IMR-90 (cell line): Measurements from ENCODE around the gene TM2D3. TPM values are rescaled to one million over a fixed set of nuclear protein-coding genes. Genes with fewer than 3 reads are reported as not detected.

ENCODE experiments used
- ATAC-seq: fragments of 200-7000 bp; cut with Tn5 transposase; 2 replicates; pipeline ENCODE4 v1.9.1; 2020; ENCODE audit warnings: low read depth, mild to moderate bottlenecking, moderate library complexity
- BruUV-seq: library from RNA; stranded (reverse); fragments of 400-500 nt; replicated peaks from 2 replicates; lab custom pipeline; 2021; lab: Mats Ljungman, UMichigan
- CTCF ChIA-PET: fragments of 300-600 bp; formaldehyde crosslinking; extraction: SDS; loops from one replicate; lab custom pipeline; 2021; ENCODE audit warnings: antibody characterized with exemption; lab: Yijun Ruan, JAX
- POLR2A ChIA-PET: fragments of 300-600 bp; sonication (Branson Sonifier 250); formaldehyde crosslinking; loops from one replicate; lab custom pipeline; 2022; ENCODE audit warnings: antibody characterized with exemption; ENCODE audit not compliant: unreplicated experiment; lab: Charles Lee
- DNase-seq: peaks from one replicate; pipeline ENCODE4 v3.0.0; 2013
- H2AFZ ChIP-seq: replicated peaks from 2 replicates; pipeline ENCODE3; 2013; ENCODE audit warnings: low read length, mild to moderate bottlenecking; ENCODE audit not compliant: poor library complexity
- H2AK5ac ChIP-seq: 2 replicates; pipeline ENCODE4 v1.6.1; 2013; ENCODE audit warnings: low read depth, low read length, inconsistent platforms
- H2AK9ac ChIP-seq: replicated peaks from 2 replicates; pipeline ENCODE3; 2013; ENCODE audit warnings: mild to moderate bottlenecking, low read depth, low read length, moderate library complexity; ENCODE audit not compliant: poor library complexity
- H2BK120ac ChIP-seq: 2 replicates; pipeline ENCODE4 v1.6.1; 2013; ENCODE audit warnings: low read depth, low read length, inconsistent platforms
- H2BK15ac ChIP-seq: 3 replicates; pipeline ENCODE4 v1.6.1; 2013; ENCODE audit warnings: low read depth, low read length, inconsistent platforms
- H2BK20ac ChIP-seq: 2 replicates; pipeline ENCODE4 v1.6.1; 2013; ENCODE audit warnings: low read depth, mild to moderate bottlenecking, inconsistent platforms, low read length, moderate library complexity
- H2BK5ac ChIP-seq: 2 replicates; pipeline ENCODE4 v1.6.1; 2013; ENCODE audit warnings: mild to moderate bottlenecking, low read depth, low read length, inconsistent platforms; ENCODE audit not compliant: poor library complexity, severe bottlenecking
- H3K14ac ChIP-seq: replicated peaks from 2 replicates; pipeline ENCODE4 v1.6.1; 2013; ENCODE audit warnings: low read depth, low read length, inconsistent platforms
- H3K18ac ChIP-seq: 2 replicates; pipeline ENCODE4 v1.6.1; 2013; ENCODE audit warnings: low read depth, low read length, control low read depth
- H3K23ac ChIP-seq: 2 replicates; pipeline ENCODE4 v1.6.1; 2013; ENCODE audit warnings: low read depth, low read length, inconsistent platforms
- H3K27ac ChIP-seq: 2 replicates; pipeline ENCODE4 v1.5.1; 2013; ENCODE audit warnings: mild to moderate bottlenecking, control low read depth, low read length; ENCODE audit not compliant: insufficient read depth
- H3K27me3 ChIP-seq: 2 replicates; pipeline ENCODE4 v1.6.1; 2013; ENCODE audit warnings: low read length; ENCODE audit not compliant: control insufficient read depth, insufficient read depth
- H3K36me3 ChIP-seq: 2 replicates; pipeline ENCODE4 v1.6.1; 2013; ENCODE audit warnings: low read length, mixed read lengths; ENCODE audit not compliant: control insufficient read depth, insufficient read depth
- H3K4ac ChIP-seq: 2 replicates; pipeline ENCODE4 v1.6.1; 2013; ENCODE audit warnings: low read depth, low read length, inconsistent platforms
- H3K4me1 ChIP-seq: 2 replicates; pipeline ENCODE4 v1.6.1; 2013; ENCODE audit warnings: low read length, mixed read lengths; ENCODE audit not compliant: control insufficient read depth, insufficient read depth
- H3K4me2 ChIP-seq: 2 replicates; pipeline ENCODE4 v1.6.1; 2013; ENCODE audit warnings: low read depth, mild to moderate bottlenecking, control low read depth, low read length, moderate library complexity
- H3K4me3 ChIP-seq: 2 replicates; pipeline ENCODE4 v1.5.1; 2013; ENCODE audit warnings: low read depth, mild to moderate bottlenecking, control low read depth, low read length, moderate library complexity; ENCODE audit not compliant: insufficient read depth
- H3K56ac ChIP-seq: 2 replicates; pipeline ENCODE4 v1.6.1; 2013; ENCODE audit warnings: low read length, inconsistent platforms; ENCODE audit not compliant: insufficient read depth; ENCODE audit errors: extremely low read depth
- H3K79me1 ChIP-seq, 2 experiments: 2 replicates each; pipeline ENCODE4 v1.6.1; 2013; ENCODE audit warnings: low read length in 2 of 2, inconsistent platforms in 1 of 2, low read depth in 1 of 2
- H3K9ac ChIP-seq: 2 replicates; pipeline ENCODE4 v1.6.1; 2013; ENCODE audit warnings: low read depth, low read length, control low read depth
- H3K9me1 ChIP-seq: 2 replicates; pipeline ENCODE4 v1.6.1; 2013; ENCODE audit warnings: low read length, inconsistent platforms; ENCODE audit not compliant: insufficient read depth
- H3K9me3 ChIP-seq: 2 replicates; pipeline ENCODE4 v1.6.1; 2013; ENCODE audit warnings: low read length; ENCODE audit not compliant: control insufficient read depth, insufficient read depth
- H4K20me1 ChIP-seq: 2 replicates; pipeline ENCODE4 v1.6.1; 2013; ENCODE audit warnings: low read length, inconsistent platforms; ENCODE audit not compliant: insufficient read depth
- H4K5ac ChIP-seq: 2 replicates; pipeline ENCODE4 v1.6.1; 2013; ENCODE audit warnings: mild to moderate bottlenecking, low read depth, low read length, control low read depth
- H4K8ac ChIP-seq, 2 experiments: 2 replicates each; pipeline ENCODE4 v1.6.1; 2013; ENCODE audit warnings: low read depth in 2 of 2, low read length in 2 of 2, control low read depth in 1 of 2, inconsistent platforms in 1 of 2
- H4K91ac ChIP-seq: 2 replicates; pipeline ENCODE4 v1.6.1; 2013; ENCODE audit warnings: low read depth, low read length, inconsistent platforms; ENCODE audit not compliant: insufficient read depth
- BHLHE40 ChIP-seq: fragments of 150-350 bp; IDR thresholded peaks from 2 replicates; pipeline ENCODE4 v1.6.1; 2016; ENCODE audit warnings: mild to moderate bottlenecking, low read depth, low read length
- CEBPB ChIP-seq: IDR thresholded peaks from 2 replicates; pipeline ENCODE4 v1.6.1; 2012; ENCODE audit warnings: low read depth, low read length, improper control_type of control experiment
- FOS ChIP-seq: fragments of 150-350 bp; IDR thresholded peaks from 2 replicates; pipeline ENCODE4 v1.6.1; 2016; ENCODE audit warnings: low read depth, low read length
- MAFK ChIP-seq: IDR thresholded peaks from 2 replicates; pipeline ENCODE4 v1.6.1; 2012; ENCODE audit warnings: low read depth, low read length, improper control_type of control experiment
- MXI1 ChIP-seq: IDR thresholded peaks from 2 replicates; pipeline ENCODE4 v1.6.1; 2012; ENCODE audit warnings: low read depth, mild to moderate bottlenecking, low read length, moderate library complexity, borderline replicate concordance
- POLR2A ChIP-seq: IDR thresholded peaks from 2 replicates; pipeline ENCODE4 v1.6.1; 2012; ENCODE audit warnings: mild to moderate bottlenecking, low read depth, low read length
- RAD21 ChIP-seq: IDR thresholded peaks from 2 replicates; pipeline ENCODE4 v1.6.1; 2012; ENCODE audit warnings: low read length, improper control_type of control experiment
- RFX5 ChIP-seq: IDR thresholded peaks from 2 replicates; pipeline ENCODE4 v1.8.0; 2012; ENCODE audit warnings: low read depth, mild to moderate bottlenecking, low read length, moderate library complexity
- SMC3 ChIP-seq: fragments of 150-350 bp; IDR thresholded peaks from 2 replicates; pipeline ENCODE4 v1.6.1; 2016; ENCODE audit warnings: low read depth, mild to moderate bottlenecking, antibody characterized with exemption, low read length, moderate library complexity
- WGBS, 2 experiments: methylation state at CpG; one replicate each; pipeline versions ENCODE4 v1.1.5 to v1.1.7; 2013; ENCODE audit warnings: missing lambda C conversion rate in 2 of 2; ENCODE audit not compliant: insufficient read length in 1 of 2; ENCODE audit errors: extremely low coverage in 2 of 2; 5-methylcytosine and 5-hydroxymethylcytosine counted together
- dilution Hi-C: fragments of 300-500 bp; cut with HindIII; formaldehyde crosslinking; loops from one replicate; pipeline ENCODE4 v1.14.3; 2018; ENCODE audit warnings: low sequenced_read_pairs; ENCODE audit not compliant: unreplicated experiment
- in situ Hi-C: fragments of 300-500 bp; cut with MboI; formaldehyde crosslinking; loops from 3 replicates; pipeline ENCODE4 v1.14.3; 2019; ENCODE audit warnings: low sequenced_read_pairs, inconsistent platforms, mixed read lengths
- intact Hi-C: fragments of 100-400 bp; cut with micrococcal nuclease; formaldehyde crosslinking; loops from 2 replicates; pipeline ENCODE4 v1.10.0; 2022
- polyA plus RNA-seq, 3 experiments: library from polyadenylated mRNA; depleted of rRNA; stranded (reverse); fragments of >200 nt; gene quantifications; 2 replicates each; pipeline ENCODE4 v1.2.3, GENCODE V29; 2012; ENCODE audit warnings: low replicate concordance in 1 of 3
- total RNA-seq: library from RNA; depleted of rRNA; stranded (reverse); fragments of >200 nt; gene quantifications from 2 replicates; pipeline ENCODE4 v1.2.3, GENCODE V29; 2012
- TF ChIP-seq, protein P1 (sequence below): fragments of 150-350 bp; IDR thresholded peaks from 2 replicates; pipeline ENCODE4 v1.6.1; 2016; ENCODE audit warnings: low read depth, mild to moderate bottlenecking, low read length, moderate library complexity, borderline replicate concordance
- TF ChIP-seq, protein P2 (sequence below): fragments of 150-350 bp; IDR thresholded peaks from 2 replicates; pipeline ENCODE4 v1.6.1; 2017; ENCODE audit warnings: mild to moderate bottlenecking, antibody characterized with exemption, low read length, low read depth

TM2D3 gene
- total and polyA plus RNA-seq, 2 of the 4 experiments (the other 2 are of a cell fraction) = 27.4 to 34.5 TPM

DNA sequence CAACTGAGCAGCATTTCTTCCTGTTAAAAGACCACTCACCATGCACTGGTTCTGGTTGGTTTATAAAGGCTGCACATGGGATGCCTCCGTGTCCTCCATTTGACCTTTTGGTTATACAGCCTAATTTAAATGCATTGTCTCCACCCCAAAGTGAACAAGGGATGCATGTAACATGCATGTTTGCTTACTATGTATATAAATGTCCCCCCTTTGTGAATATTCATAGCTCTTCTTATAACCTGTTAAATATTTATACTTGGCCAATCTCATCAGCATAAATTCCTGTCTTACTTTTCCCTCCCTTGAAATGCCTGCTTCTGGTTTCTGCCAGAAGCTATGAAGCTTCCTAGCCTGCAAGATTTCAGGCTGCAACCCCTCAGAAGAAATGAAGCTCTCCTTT, 44.6 kb upstream of the TM2D3 start:
- Histone ChIP-seq H4K5ac (no peak overlapping the region), H4K20me1 (no peaks in the 10 kb centered on the region), H3K4ac (no peak overlapping the region), H2BK20ac (no peak overlapping the region), H3K4me3 (no peak overlapping the region), H3K14ac (no peak overlapping the region), H2AK5ac (no peak overlapping the region), H3K9me3 (no peaks in the 10 kb centered on the region), H4K8ac (no peak overlapping the region), H3K9me1 (peaks cover 4% of the 10 kb centered on the region; the same call in 1 of the 2 replicates), H2AFZ (no peak overlapping the region), H2BK5ac (no peak overlapping the region), H3K4me1 (no peaks in the 10 kb centered on the region), H3K36me3 (peaks cover 47% of the 10 kb centered on the region), H3K79me1 (no peaks in the 10 kb centered on the region; a peak in 1 of 4 replicates), H2AK9ac (no peak overlapping the region), H4K91ac (no peak overlapping the region), H2BK15ac (no peak overlapping the region), H3K18ac (no peak overlapping the region), H3K9ac (no peak overlapping the region), H3K23ac (no peak overlapping the region), H2BK120ac (no peak overlapping the region), H3K27ac (no peak overlapping the region), H3K4me2 (no peak overlapping the region), H3K56ac (no peak overlapping the region), H3K27me3 (no peaks in the 10 kb centered on the region)
- POLR2A ChIA-PET = no interaction called here
- TF ChIP-seq BHLHE40 (no peak), SMC3 (no peak), FOS (no peak), RFX5 (no peak), RAD21 (no peak), CEBPB (no peak), MXI1 (no peak), POLR2A (no peak), MAFK (no peak)
- TF ChIP-seq, protein P1, sequence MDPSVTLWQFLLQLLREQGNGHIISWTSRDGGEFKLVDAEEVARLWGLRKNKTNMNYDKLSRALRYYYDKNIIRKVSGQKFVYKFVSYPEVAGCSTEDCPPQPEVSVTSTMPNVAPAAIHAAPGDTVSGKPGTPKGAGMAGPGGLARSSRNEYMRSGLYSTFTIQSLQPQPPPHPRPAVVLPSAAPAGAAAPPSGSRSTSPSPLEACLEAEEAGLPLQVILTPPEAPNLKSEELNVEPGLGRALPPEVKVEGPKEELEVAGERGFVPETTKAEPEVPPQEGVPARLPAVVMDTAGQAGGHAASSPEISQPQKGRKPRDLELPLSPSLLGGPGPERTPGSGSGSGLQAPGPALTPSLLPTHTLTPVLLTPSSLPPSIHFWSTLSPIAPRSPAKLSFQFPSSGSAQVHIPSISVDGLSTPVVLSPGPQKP = no peak
- TF ChIP-seq, protein P2, sequence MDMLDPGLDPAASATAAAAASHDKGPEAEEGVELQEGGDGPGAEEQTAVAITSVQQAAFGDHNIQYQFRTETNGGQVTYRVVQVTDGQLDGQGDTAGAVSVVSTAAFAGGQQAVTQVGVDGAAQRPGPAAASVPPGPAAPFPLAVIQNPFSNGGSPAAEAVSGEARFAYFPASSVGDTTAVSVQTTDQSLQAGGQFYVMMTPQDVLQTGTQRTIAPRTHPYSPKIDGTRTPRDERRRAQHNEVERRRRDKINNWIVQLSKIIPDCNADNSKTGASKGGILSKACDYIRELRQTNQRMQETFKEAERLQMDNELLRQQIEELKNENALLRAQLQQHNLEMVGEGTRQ = no peak
- ATAC-seq = no peak
- CTCF ChIA-PET = no interaction called here
- in situ Hi-C loops (no loop called here), dilution Hi-C loops (no loop called here), intact Hi-C loops (no loop called here)
- BruUV-seq = no TSS peak
- no CpG with 5 or more reads among the region's 1 CpG for WGBS, 2 experiments
- no peak for DNase-seq
